K562 (cell line): ENCODE results near the gene C1QTNF12. TPM values are rescaled to one million over a fixed set of nuclear protein-coding genes. Genes with fewer than 3 reads are reported as not detected.
A peak's percentile ranks its signal among the peaks of the same experiment; 100 is the strongest.

ENCODE experiments used
- CREM ChIP-seq: IDR thresholded peaks from 2 replicates; pipeline ENCODE4 v1.6.1; 2014; ENCODE audit warnings: antibody characterized with exemption, low read depth
- NFIC ChIP-seq: fragments of 450-650 bp; IDR thresholded peaks from 2 replicates; pipeline ENCODE4 v1.6.1; 2017; ENCODE audit warnings: mild to moderate bottlenecking, inconsistent platforms
- RBM34 ChIP-seq: fragments of 200-400 bp; formaldehyde crosslinking; IDR thresholded peaks from 2 replicates; pipeline ENCODE4 v1.6.1; 2018; ENCODE audit warnings: low read length, borderline replicate concordance; ENCODE audit not compliant: insufficient read depth
- REST ChIP-seq, 2 experiments: fragments of 450-650 bp; formaldehyde crosslinking in 1 of 2; IDR thresholded peaks; 2 replicates each; pipeline versions ENCODE4 v1.4.0 to v1.6.1; 2014 to 2020; ENCODE audit warnings: mild to moderate bottlenecking in 2 of 2, borderline replicate concordance in 1 of 2, low read depth in 1 of 2
- polyA plus RNA-seq, 8 experiments: library from polyadenylated mRNA; depleted of rRNA in 4 of 8; stranded (reverse) in 5 of 8; unstranded in 3 of 8; fragments of >200 nt; fragmentation: Nextera tagmentation in 2 of 8; fragmentation: Illumina TruSeq in 1 of 8; extraction: Ambion mirVana in 2 of 8; extraction: Trizol in 1 of 8; gene quantifications; 2 replicates each; pipeline versions ENCODE4 v1.2.1 to v1.2.3, GENCODE V29; 2011 to 2014; ENCODE audit warnings: inconsistent platforms in 1 of 8, missing spikeins in 1 of 8
- total RNA-seq, 7 experiments: library from RNA; depleted of rRNA in 6 of 7; stranded (reverse); fragments of >200 nt in 6 of 7; fragmentation: Illumina TruSeq in 2 of 7; extraction: Trizol in 2 of 7; gene quantifications; 2 replicates each; pipeline versions ENCODE4 v1.2.1 to v1.2.3, GENCODE V29; 2011 to 2021; ENCODE audit warnings: low replicate concordance in 1 of 7
- TF ChIP-seq, protein P1 (sequence below): fragments of 450-650 bp; IDR thresholded peaks from 2 replicates; pipeline ENCODE4 v1.6.1; 2018; ENCODE audit not compliant: partially characterized antibody

The C1QTNF12 gene
- total and polyA plus RNA-seq, 9 of the 15 experiments (the other 6 are each of a cell fraction or from before 2014, with no cell fraction given): 0.11 to 4.3 (median 0.93) TPM; not detected in 3

- TF ChIP-seq REST (IDR thresholded peaks at IDR 0.05; ENCODE audit: borderline replicate concordance) (peak; percentile 35; the same call in 1 of the 2 replicates), REST (CRISPR knock-in tag; IDR thresholded peaks at IDR 0.05; ENCODE audit: low read depth) (no peak), CREM (0 out of 2 replicates have a peak, but pooled peaks have one; percentile 17), NFIC (peak; percentile 13; the same call in 1 of the 2 replicates), RBM34 (no peak)
- TF ChIP-seq, protein P1, sequence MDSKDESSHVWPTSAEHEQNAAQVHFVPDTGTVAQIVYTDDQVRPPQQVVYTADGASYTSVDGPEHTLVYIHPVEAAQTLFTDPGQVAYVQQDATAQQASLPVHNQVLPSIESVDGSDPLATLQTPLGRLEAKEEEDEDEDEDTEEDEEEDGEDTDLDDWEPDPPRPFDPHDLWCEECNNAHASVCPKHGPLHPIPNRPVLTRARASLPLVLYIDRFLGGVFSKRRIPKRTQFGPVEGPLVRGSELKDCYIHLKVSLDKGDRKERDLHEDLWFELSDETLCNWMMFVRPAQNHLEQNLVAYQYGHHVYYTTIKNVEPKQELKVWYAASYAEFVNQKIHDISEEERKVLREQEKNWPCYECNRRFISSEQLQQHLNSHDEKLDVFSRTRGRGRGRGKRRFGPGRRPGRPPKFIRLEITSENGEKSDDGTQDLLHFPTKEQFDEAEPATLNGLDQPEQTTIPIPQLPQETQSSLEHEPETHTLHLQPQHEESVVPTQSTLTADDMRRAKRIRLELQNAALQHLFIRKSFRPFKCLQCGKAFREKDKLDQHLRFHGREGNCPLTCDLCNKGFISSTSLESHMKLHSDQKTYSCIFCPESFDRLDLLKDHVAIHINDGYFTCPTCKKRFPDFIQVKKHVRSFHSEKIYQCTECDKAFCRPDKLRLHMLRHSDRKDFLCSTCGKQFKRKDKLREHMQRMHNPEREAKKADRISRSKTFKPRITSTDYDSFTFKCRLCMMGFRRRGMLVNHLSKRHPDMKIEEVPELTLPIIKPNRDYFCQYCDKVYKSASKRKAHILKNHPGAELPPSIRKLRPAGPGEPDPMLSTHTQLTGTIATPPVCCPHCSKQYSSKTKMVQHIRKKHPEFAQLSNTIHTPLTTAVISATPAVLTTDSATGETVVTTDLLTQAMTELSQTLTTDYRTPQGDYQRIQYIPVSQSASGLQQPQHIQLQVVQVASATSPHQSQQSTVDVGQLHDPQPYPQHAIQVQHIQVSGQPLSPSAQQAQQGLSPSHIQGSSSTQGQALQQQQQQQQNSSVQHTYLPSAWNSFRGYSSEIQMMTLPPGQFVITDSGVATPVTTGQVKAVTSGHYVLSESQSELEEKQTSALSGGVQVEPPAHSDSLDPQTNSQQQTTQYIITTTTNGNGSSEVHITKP: no peak
Measured at GRCh38 chr1:1281533-1282321, 35.2 kb upstream of the C1QTNF12 start (continued).
